Stimulated activated CD4-positive, alpha-beta T cell treated with anti-CD3 and anti-CD28 coated beads, TNF-alpha, amount 100 ng/mL, for 4 hours (primary cell): Measurements from ENCODE around the gene HPGDS.
"Not testable (repeated sequence)": the region's sequence is repeated elsewhere in the genome, so short reads cannot be mapped to it uniquely, and the experiment has no call there.

ENCODE experiments used
- DNase-seq, 3 experiments: peaks; one replicate each; pipeline ENCODE4 v3.0.0-alpha.2; 2020; ENCODE audit warnings: low read depth in 3 of 3

HPGDS gene

DNA sequence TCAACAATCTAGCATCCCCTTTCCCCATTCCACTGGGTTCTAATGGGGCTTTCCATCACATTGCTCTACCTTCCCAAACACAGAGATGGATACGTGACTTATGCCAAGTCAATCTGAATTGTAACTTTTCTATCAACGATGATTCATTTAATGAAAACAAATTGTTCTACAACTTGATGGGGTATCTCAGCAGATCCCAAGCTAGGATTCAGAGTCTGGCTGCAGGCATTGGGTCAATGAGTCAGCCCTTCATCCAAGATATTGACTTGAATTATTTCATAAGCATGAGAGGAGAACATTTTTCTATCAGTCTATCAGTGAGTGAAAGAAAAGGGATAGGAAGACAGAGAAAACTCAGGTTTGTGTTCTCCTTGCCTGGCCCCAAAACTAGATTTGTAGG, 15.0 kb upstream of the HPGDS start:
- DNase-seq: no peak

- DNase-seq: no peak
Observed at GRCh38 chr4:94356444-94356843, 13.8 kb upstream of the HPGDS start.

- DNase-seq: no peak
Observed at GRCh38 chr4:94354474-94354896, 11.8 kb upstream of the HPGDS start.

DNA sequence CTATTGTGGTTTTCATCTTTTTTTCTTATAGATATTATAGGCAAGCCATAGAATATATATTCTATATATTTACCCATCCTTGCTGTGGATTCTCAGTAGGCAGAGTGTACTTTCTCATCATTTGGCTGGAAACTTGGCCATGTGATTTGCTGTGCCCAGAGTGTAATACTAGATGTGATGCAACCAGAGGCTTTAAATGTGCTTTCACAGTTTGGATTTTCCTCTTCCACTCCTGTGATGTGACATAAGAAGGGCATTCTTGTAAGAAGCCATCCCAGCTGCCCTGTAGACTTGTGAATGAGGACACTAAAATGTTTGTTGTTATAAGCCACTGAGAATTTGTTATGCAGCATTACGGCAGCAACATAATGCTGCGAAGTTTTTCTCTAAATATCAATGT, 10.4 kb upstream of the HPGDS start:
- DNase-seq: no peak

- no peak for DNase-seq
Observed at GRCh38 chr4:94352163-94352562, 9.5 kb upstream of the HPGDS start.

GRCh38 chr4:94351319-94351718, 8.7 kb upstream of the HPGDS start:
- no peak for DNase-seq

- DNase-seq: no peak
Observed at GRCh38 chr4:94350095-94350494, 7.5 kb upstream of the HPGDS start.

DNA sequence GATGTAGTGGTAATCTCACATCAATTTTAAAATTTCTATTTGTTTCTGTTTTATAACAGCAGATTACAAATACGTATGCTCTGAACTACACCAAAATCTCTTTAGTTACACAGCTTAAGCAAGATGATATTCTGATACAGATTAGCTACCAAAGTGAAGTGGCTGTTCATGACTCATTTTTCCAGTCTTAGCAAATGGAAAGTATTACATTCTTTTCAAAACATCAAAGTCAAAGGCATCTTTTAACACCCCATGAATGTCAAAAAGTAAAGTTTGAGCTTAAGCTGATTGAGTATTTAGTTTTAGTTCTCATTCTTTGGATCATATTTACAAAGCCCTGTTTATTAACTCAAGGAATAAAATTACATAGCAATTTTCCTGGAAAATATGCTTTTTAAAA, 6.6 kb upstream of the HPGDS start:
- DNase-seq: no peak

GRCh38 chr4:94348666-94349065, 6.0 kb upstream of the HPGDS start:
- no peak for DNase-seq

DNA sequence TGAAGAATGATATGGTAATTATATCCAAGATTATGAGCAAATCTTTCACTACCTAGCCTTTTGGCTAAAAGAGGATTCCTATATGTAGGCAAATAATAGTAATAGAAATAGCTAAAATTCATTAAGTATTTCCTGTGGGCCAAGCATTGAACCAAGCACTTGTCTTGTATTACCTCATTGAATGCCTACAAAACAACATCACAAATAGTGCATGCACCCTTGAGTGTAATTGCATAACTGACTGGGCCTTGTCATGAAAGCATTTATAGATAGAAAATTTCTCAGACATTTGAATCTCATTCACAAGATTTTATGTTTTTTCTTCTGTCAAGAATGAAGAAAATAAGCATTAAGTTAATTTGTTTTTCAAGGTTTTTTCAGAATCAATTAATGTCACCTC, 3.9 kb upstream of the HPGDS start:
- DNase-seq: no peak

- no peak for DNase-seq
Observed at GRCh38 chr4:94345969-94346368, 3.3 kb upstream of the HPGDS start.

GRCh38 chr4:94345266-94345665, 2.6 kb upstream of the HPGDS start:
- no peak for DNase-seq

- DNase-seq: no peak
Observed at GRCh38 chr4:94344457-94344856, 1.8 kb upstream of the HPGDS start.

DNA sequence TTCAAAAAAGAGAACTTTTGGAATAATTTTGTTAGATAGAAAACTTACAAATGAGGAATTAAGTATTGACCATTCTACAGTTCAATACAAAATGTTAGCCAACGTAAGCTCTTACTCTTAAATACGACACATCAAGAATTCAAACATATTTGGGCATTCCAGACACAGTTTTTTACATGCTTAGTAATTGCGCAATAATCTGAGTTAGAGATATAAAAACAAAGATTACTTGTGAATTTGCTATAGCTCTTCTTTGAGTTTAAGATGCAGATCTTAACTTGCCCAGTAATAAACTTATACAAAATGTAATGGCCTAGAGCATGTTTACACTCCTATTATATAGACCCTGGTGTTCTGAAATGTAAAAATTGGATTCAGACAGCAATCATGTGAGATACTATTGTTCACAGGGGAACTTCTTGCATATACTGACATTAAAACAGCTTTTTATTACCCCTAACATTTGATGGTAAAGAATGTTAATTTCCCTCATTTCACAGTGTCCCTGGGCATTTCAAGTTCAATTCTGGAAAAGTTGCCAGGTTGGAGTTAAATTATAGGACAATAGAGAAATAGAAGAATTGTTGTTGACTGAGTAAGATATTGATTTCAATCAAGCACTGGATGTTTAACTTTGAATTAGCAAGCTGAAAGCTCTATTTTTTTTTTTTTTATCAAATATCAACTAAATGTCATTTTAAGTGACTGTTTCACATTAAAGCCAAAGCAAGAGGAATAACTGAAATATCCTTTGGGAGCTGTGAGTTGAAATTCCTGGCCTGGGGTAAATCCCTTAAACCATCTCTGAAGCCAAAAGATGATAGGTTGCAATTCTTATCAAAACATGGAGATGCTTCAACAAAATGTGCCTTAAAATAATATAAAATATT, 910 bp downstream of the HPGDS start:
- DNase-seq: no peak

GRCh38 chr4:94339779-94340178, 2.9 kb downstream of the HPGDS start:
- DNase-seq: no peak

- DNase-seq: no peak
Observed at GRCh38 chr4:94338681-94339351, 3.8 kb downstream of the HPGDS start.

DNA sequence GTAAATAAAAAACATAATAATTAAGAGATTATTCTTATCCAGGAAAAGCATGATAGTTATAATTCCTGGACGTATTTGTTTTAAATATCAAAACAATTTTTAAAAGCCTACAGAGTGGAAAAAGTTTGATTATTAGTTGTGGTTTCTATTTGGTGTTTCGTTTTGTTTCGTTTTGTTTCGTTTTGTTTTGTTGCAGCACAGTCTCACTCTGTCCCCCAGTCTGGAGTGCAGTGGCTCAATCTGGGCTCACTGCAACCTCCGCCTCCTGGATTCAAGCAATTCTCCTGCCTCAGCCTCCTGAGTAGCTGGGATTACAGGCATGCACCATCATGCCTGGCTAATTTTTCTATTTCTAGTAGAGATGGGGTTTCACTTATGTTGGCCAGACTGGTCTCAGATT, 5.8 kb downstream of the HPGDS start:
- not testable (repeated sequence) for DNase-seq

DNA sequence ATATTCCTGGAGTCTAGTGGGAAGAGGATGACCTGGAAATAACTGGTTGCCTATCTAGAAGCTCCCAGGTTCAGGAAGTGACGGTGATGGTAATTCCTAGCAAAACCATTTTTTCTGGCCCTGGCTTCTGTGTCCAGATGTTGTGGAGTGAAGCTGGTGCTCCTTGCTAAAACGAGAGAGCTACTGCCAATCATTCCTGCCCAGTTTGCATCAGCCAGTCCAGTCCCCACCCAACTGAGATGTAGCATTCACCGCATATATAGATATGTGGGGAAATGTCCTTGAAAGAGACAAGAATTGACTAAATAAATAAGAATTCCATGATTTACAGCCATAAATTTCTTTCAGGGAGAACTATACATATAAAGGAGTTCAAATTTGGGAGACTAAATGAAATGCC, 6.3 kb downstream of the HPGDS start:
- DNase-seq: no peak

DNA sequence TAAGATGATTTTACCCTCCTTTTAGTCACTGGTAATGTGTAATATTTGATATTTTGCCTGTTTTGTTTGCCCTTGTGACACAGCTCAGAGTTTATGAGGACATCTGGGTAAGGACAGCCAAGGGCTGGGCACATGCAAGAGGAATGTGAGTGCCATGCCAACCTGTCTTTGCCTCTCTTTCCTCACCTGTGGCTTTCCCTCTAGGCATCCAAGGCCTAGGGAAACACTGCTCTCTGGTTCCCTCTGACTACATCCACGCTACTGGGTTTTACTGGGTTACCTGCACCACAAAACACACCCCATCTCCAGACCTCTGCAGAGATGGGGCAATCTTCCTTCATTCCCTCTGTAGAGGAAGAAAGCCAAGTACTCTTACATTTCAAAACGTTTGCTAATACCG, 7.7 kb downstream of the HPGDS start:
- DNase-seq: no peak

DNA sequence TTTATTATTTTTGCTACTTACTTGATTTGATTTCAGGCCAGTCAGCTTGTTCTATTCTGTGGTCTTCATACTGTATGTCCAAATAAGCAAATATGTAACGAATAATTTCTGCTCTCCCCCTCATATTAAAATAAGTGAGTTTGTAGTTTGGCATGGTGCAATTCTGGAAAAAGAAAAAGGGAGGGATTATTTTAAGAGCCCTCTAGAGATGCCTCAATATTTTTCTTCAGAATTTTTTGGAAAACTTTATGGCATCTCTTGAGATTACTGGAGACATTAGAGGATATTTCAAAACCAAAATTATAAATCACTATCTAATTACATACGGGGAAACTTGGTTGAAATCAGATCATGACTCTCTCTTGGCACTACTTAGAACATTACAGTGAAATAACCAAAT, 8.2 kb downstream of the HPGDS start:
- no peak for DNase-seq

GRCh38 chr4:94333866-94334265, 8.8 kb downstream of the HPGDS start:
- no peak for DNase-seq

- DNase-seq: no peak
Observed at GRCh38 chr4:94332983-94333590, 9.5 kb downstream of the HPGDS start.

GRCh38 chr4:94329933-94330332, 12.7 kb downstream of the HPGDS start:
- DNase-seq: no peak
